A673 (cell line): ENCODE results near the gene SPDL1.

Experiments
- CTCF ChIP-seq: fragments of 300-800, 200-600 bp; sonication (generic); conservative IDR thresholded peaks from 2 replicates; pipeline ENCODE4 v1.5.1; 2017; ENCODE audit warnings: low read depth, mild to moderate bottlenecking, antibody characterized with exemption, low read length, moderate library complexity, mixed read lengths
- EZH2 ChIP-seq: fragments of 200-600 bp; sonication (generic); IDR thresholded peaks from 2 replicates; pipeline ENCODE4 v1.6.1; 2017; ENCODE audit warnings: borderline replicate concordance, low read depth, mild to moderate bottlenecking, mixed read lengths, antibody characterized with exemption, low read length; ENCODE audit not compliant: poor library complexity, severe bottlenecking

GRCh38 chr5:169563369-169563768 is 20.2 kb upstream of the SPDL1 start:
- TF ChIP-seq CTCF (no peak), EZH2 (no peak)
